Gastroesophageal sphincter (tissue), 3 donors: ENCODE measurements around the gene EEF1AKMT1.

Experiments used
- EP300 ChIP-seq: sonication (generic); formaldehyde crosslinking; IDR thresholded peaks from one replicate; pipeline ENCODE4 v1.6.1; 2017; ENCODE audit warnings: antibody characterized with exemption, mild to moderate bottlenecking
- POLR2A ChIP-seq, 2 donors: fragments of 450-650 bp; IDR thresholded peaks; one replicate each; pipeline ENCODE4 v1.6.1; 2017; ENCODE audit warnings: antibody characterized with exemption in 2 of 2, mild to moderate bottlenecking in 2 of 2, moderate library complexity in 1 of 2
- TF ChIP-seq, protein P1 (sequence below), 4 experiments: fragments of 200-600 bp in 2 of 4; fragments of 450-650 bp in 2 of 4; sonication (generic) in 1 of 4; IDR thresholded peaks; one replicate each; pipeline ENCODE4 v1.5.1; 2017 to 2019; ENCODE audit warnings: antibody characterized with exemption in 4 of 4, mild to moderate bottlenecking in 2 of 4, moderate library complexity in 2 of 4

DNA sequence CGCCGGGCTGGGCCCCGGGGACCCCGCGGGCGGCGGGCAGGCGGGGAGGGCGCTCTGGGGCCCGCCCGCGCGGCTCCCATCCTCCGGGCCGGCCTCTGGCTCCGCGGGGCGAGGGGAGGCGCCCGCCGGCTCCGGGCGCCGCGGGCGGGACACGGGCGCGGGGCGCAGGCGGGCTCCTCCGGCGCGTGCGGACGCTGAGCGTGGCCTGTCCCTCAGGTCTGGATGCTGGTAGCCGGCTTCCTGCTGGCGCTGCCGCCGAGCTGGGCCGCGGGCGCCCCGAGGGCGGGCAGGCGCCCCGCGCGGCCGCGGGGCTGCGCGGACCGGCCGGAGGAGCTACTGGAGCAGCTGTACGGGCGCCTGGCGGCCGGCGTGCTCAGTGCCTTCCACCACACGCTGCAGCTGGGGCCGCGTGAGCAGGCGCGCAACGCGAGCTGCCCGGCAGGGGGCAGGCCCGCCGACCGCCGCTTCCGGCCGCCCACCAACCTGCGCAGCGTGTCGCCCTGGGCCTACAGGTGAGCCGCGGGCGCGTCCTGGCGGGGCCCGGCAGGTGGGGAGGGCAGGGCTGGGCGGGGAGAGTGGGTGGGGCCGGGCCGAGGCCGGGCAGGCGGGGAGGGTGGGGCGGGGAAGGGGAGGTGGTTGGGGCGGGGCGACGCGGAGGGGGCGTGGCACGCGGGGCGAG lies 69.8 kb downstream of the EEF1AKMT1 start:
- TF ChIP-seq, protein P1, sequence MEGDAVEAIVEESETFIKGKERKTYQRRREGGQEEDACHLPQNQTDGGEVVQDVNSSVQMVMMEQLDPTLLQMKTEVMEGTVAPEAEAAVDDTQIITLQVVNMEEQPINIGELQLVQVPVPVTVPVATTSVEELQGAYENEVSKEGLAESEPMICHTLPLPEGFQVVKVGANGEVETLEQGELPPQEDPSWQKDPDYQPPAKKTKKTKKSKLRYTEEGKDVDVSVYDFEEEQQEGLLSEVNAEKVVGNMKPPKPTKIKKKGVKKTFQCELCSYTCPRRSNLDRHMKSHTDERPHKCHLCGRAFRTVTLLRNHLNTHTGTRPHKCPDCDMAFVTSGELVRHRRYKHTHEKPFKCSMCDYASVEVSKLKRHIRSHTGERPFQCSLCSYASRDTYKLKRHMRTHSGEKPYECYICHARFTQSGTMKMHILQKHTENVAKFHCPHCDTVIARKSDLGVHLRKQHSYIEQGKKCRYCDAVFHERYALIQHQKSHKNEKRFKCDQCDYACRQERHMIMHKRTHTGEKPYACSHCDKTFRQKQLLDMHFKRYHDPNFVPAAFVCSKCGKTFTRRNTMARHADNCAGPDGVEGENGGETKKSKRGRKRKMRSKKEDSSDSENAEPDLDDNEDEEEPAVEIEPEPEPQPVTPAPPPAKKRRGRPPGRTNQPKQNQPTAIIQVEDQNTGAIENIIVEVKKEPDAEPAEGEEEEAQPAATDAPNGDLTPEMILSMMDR (IDR thresholded peaks at IDR 0.05), result peak; percentile 58 to 88 (median 77)
- TF ChIP-seq POLR2A (IDR thresholded peaks at IDR 0.05) (peak; percentile 31 to 58), EP300 (no peak)
